OCI-M2 (cell line): ENCODE results near the gene CYTH3.
"Not testable (repeated sequence)": the region's sequence is repeated elsewhere in the genome, so short reads cannot be mapped to it uniquely, and the experiment has no call there.

Experiments used
- DNase-seq: peaks from one replicate; lab custom pipeline; 2025; ENCODE audit not compliant: unreplicated experiment; lab: John Stamatoyannopoulos, UW

The CYTH3 gene

DNA sequence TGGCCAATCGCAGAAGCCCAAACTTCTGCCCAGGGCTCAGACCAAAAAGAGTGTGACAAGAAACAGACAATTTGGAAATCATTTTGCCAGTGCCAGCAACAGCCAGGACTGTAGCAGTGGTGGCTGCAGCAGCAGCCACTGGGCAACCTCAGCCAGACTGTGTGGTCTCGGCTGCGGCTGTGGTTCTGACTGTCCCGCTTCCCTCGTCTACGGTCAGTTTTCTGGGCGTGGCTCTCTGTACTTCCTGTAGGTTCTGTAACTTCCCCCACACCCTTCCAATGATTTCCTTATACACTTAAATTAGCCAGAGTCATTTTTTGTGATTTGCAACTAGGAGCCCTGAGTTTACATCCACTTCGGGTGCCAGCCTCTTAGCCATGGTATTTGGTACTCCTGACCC lies 39.9 kb downstream of the CYTH3 start:
- DNase-seq = no peak

DNA sequence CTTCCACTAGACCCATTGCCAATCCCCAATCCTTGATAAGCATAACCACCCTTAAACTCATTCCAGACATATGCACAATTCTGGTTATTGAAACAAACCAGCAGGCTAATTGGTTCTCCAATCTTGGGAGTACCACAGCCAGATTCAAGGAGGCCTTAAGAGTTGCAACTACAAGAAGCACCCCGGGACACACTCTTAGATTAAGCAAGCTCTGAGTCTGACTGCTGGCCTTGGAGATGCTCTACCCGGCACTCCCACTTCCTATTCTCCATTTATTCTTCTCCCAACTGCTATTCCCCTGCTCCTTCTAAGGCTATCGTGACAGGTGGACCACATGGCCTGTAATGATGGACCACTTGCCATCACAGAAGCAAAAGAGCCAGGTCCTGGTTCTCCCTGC lies 40.3 kb downstream of the CYTH3 start:
- DNase-seq = no peak

GRCh38 chr7:6231184-6231583 lies 41.2 kb downstream of the CYTH3 start:
- no peak for DNase-seq

DNA sequence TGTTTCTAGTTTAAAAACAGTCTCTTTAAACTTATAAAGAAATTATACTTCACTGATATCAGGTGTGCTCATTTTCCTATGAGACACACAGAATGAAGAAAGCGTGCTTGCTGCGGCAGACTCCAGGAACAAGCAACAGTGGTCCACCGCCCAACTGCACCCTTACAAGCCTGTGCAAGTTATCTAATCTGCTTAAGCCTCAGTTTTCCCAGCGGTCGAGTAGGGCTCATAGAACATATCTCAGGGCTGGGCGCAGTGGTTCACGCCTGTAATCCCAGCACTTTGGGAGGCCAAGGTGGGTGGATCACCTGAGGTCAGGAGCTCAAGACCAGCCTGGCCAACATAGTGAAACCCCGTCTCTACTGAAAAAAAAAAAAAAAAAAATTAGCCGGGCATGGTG lies 43.1 kb downstream of the CYTH3 start:
- DNase-seq = not testable (repeated sequence)

- peak; percentile 71 for DNase-seq
These were observed 43.8 kb downstream of the CYTH3 start for GRCh38 chr7:6228361-6229229.

GRCh38 chr7:6227294-6227846 lies 45.1 kb downstream of the CYTH3 start:
- no peak for DNase-seq

DNA sequence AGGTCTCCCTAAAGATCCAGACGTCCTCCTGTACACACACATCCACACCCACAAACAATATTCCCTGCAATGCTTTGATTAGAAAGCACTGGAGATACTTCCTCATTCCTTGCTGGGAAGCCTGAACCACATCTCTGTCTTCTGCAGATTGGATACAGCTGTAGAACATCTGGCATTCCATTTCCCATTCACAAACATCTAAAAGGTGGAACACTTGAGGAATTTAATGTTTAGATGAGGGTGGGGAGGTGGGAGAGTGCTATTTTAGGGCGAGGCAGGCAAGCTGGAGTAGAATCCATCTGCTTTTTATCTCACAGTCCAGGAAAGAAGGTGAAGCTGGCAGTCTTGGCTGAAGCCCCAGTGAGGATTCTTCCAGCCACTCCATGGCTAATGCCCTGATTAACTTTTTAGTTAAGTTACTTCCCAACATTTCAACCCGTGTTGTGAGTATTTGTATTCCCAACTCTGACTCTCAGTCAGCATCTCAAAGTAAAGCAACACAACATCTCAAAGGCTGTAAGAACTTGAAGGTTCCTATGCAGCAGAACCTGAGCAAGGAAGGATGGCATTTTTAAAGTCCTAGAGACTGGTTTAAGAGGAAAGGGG lies 46.1 kb downstream of the CYTH3 start:
- no peak for DNase-seq

GRCh38 chr7:6223411-6223810 lies 49.0 kb downstream of the CYTH3 start:
- DNase-seq = not testable (repeated sequence)

- not testable (repeated sequence) for DNase-seq
These were observed 49.4 kb downstream of the CYTH3 start for GRCh38 chr7:6223010-6223409.

GRCh38 chr7:6221340-6222319 lies 50.8 kb downstream of the CYTH3 start:
- no peak for DNase-seq

DNA sequence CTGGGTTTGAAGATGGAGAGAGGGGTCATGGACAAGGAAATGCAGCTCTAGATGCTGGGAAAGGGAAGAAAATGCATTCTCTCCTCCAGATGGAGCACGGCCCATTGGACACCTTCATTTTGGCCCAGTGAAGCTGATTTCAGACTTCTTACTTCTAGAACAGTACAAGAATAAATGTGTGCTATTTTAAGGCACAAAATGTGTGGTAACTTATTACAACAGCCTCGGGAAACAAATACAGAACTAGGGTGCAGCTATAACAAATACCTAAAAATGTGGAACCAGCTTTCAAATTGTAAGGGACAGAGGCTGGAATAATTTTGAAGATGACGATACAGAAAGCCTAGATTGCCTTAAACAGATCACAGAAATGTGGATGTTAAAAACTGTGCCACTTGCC lies 54.1 kb downstream of the CYTH3 start:
- DNase-seq = no peak

DNA sequence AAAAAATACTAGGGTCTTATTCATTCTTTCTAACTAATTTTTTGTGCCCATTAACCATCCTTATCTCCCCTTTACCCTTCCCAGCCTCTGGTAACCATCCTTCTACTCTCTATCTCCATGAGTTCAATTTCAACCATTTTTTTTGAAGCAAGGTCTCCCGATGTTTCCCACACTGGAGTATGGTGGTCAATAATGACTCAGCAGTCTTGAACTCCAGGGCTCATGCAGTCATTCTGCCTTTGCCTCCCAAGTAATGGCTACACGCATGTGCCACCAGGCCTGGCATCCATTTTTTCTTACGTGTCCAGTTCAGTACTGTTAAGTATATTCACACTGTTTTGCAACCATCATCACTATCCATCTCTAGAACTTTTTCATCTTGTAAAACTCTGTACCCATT lies 60.4 kb downstream of the CYTH3 start:
- no peak for DNase-seq

GRCh38 chr7:6210621-6211372 lies 61.6 kb downstream of the CYTH3 start:
- no peak for DNase-seq

- DNase-seq = no peak
These were observed 63.1 kb downstream of the CYTH3 start for GRCh38 chr7:6209340-6209739.

- DNase-seq = no peak
These were observed 63.7 kb downstream of the CYTH3 start for GRCh38 chr7:6208573-6209328.

DNA sequence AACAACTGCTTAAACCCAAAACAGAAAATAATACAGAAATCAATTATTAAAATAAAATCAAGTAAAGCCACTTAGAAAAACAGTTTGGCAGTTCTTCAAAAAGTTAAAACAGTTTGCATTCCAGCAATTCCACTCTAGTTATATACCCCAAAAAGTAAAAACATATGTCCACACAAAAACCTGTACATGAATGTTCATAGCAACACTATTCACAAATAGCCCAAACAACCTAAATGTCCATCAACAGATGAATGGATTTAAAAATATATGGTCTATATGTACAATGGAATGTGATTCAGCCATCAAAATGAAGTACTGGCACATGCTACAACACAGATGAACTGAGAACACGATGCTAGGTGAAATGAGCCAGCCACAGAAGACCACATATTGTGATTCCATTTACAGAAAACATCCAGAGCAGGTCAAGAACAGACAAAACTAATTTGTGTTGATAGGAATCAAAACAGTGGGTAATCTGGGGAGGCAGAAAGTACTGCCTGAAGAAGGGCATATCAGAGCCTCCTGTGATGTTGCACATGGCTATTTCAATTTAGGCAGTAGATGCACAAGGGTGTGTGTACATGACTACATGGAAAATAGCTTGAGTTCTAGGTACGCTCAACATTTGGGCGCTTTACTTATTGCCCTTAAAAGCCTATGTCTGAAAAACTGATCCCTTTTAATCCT lies 66.3 kb downstream of the CYTH3 start:
- DNase-seq = no peak

- no peak for DNase-seq
These were observed 69.0 kb downstream of the CYTH3 start for GRCh38 chr7:6203381-6203780.

GRCh38 chr7:6202117-6202516 lies 70.3 kb downstream of the CYTH3 start:
- no peak for DNase-seq

GRCh38 chr7:6200971-6201370 lies 71.5 kb downstream of the CYTH3 start:
- no peak for DNase-seq
